Activated naive CD4-positive, alpha-beta T cell treated with anti-CD3 and anti-CD28 coated beads, Interleukin-2, amount 50 U/mL, for 24 hours (primary cell): ENCODE measurements around the gene KPTN.

ENCODE experiments used
- H3K27ac Mint-ChIP-seq: one replicate; pipeline ENCODE4 v1.8.0; 2021; ENCODE audit warnings: mild to moderate bottlenecking, mixed read lengths
- H3K27me3 Mint-ChIP-seq: one replicate; pipeline ENCODE4 v1.8.0; 2021; ENCODE audit warnings: mixed read lengths
- H3K36me3 Mint-ChIP-seq: one replicate; pipeline ENCODE4 v1.8.0; 2021; ENCODE audit warnings: mixed read lengths
- H3K4me1 Mint-ChIP-seq: one replicate; pipeline ENCODE4 v1.8.0; 2021; ENCODE audit warnings: mixed read lengths
- H3K4me3 Mint-ChIP-seq: one replicate; pipeline ENCODE4 v1.8.0; 2021; ENCODE audit warnings: mild to moderate bottlenecking, mixed read lengths
- H3K9me3 Mint-ChIP-seq: one replicate; pipeline ENCODE4 v1.8.0; 2021; ENCODE audit warnings: mixed read lengths

KPTN gene

GRCh38 chr19:47444388-47444821 lies 39.6 kb downstream of the KPTN start:
- peaks cover 25% of the 10 kb centered on the region for H3K27me3 Mint-ChIP-seq
- peak overlapping the region; percentile 79 for H3K4me3 Mint-ChIP-seq
- peaks cover 51% of the 10 kb centered on the region for H3K4me1 Mint-ChIP-seq
- H3K9me3 Mint-ChIP-seq, result no peaks in the 10 kb centered on the region
- peak overlapping the region; percentile 48 for H3K27ac Mint-ChIP-seq
- no peaks in the 10 kb centered on the region for H3K36me3 Mint-ChIP-seq

GRCh38 chr19:47443331-47443730 lies 40.7 kb downstream of the KPTN start:
- Mint-ChIP-seq H3K9me3 (no peaks in the 10 kb centered on the region), H3K27me3 (peaks cover 28% of the 10 kb centered on the region), H3K27ac (no peak overlapping the region), H3K4me3 (no peak overlapping the region), H3K4me1 (peaks cover 49% of the 10 kb centered on the region), H3K36me3 (no peaks in the 10 kb centered on the region)

GRCh38 chr19:47438793-47439220 lies 45.2 kb downstream of the KPTN start:
- Mint-ChIP-seq H3K4me1 (peaks cover 25% of the 10 kb centered on the region), H3K27me3 (peaks cover 23% of the 10 kb centered on the region), H3K36me3 (no peaks in the 10 kb centered on the region), H3K9me3 (no peaks in the 10 kb centered on the region), H3K27ac (no peak overlapping the region), H3K4me3 (no peak overlapping the region)

- Mint-ChIP-seq H3K27ac (no peak overlapping the region), H3K36me3 (no peaks in the 10 kb centered on the region), H3K27me3 (peaks cover 20% of the 10 kb centered on the region)
These were observed 46.5 kb downstream of the KPTN start for GRCh38 chr19:47437500-47437899.

GRCh38 chr19:47436712-47437401 lies 47.2 kb downstream of the KPTN start:
- no peak overlapping the region for H3K4me3 Mint-ChIP-seq
- H3K4me1 Mint-ChIP-seq, result peaks cover 19% of the 10 kb centered on the region

More at GRCh38 chr19:47437500-47437899, 46.5 kb downstream of the KPTN start:
- H3K4me3 Mint-ChIP-seq, result no peak overlapping the region
- no peaks in the 10 kb centered on the region for H3K9me3 Mint-ChIP-seq
- peaks cover 19% of the 10 kb centered on the region for H3K4me1 Mint-ChIP-seq

GRCh38 chr19:47435883-47436417 lies 48.1 kb downstream of the KPTN start:
- Mint-ChIP-seq H3K36me3 (no peaks in the 10 kb centered on the region), H3K4me1 (peaks cover 19% of the 10 kb centered on the region), H3K27me3 (peaks cover 17% of the 10 kb centered on the region), H3K4me3 (no peak overlapping the region), H3K27ac (peak overlapping the region; percentile 54), H3K9me3 (no peaks in the 10 kb centered on the region)

More at GRCh38 chr19:47436712-47437401, 47.2 kb downstream of the KPTN start:
- Mint-ChIP-seq H3K27ac (peak overlapping the region; percentile 79), H3K9me3 (no peaks in the 10 kb centered on the region), H3K27me3 (peaks cover 17% of the 10 kb centered on the region), H3K36me3 (no peaks in the 10 kb centered on the region)

GRCh38 chr19:47435196-47435595 lies 48.8 kb downstream of the KPTN start:
- no peaks in the 10 kb centered on the region for H3K9me3 Mint-ChIP-seq
- peaks cover 16% of the 10 kb centered on the region for H3K27me3 Mint-ChIP-seq
- no peaks in the 10 kb centered on the region for H3K36me3 Mint-ChIP-seq
- H3K27ac Mint-ChIP-seq, result no peak overlapping the region
- peak overlapping the region; percentile 68 for H3K4me3 Mint-ChIP-seq
- peaks cover 20% of the 10 kb centered on the region for H3K4me1 Mint-ChIP-seq

GRCh38 chr19:47434088-47434487 lies 49.9 kb downstream of the KPTN start:
- Mint-ChIP-seq H3K4me1 (peaks cover 27% of the 10 kb centered on the region), H3K27me3 (peaks cover 13% of the 10 kb centered on the region), H3K36me3 (no peaks in the 10 kb centered on the region), H3K27ac (no peak overlapping the region), H3K9me3 (no peaks in the 10 kb centered on the region), H3K4me3 (no peak overlapping the region)

GRCh38 chr19:47433121-47433520 lies 50.9 kb downstream of the KPTN start:
- peaks cover 11% of the 10 kb centered on the region for H3K27me3 Mint-ChIP-seq
- H3K27ac Mint-ChIP-seq, result no peak overlapping the region
- H3K36me3 Mint-ChIP-seq, result no peaks in the 10 kb centered on the region
- H3K4me3 Mint-ChIP-seq, result no peak overlapping the region
- no peaks in the 10 kb centered on the region for H3K9me3 Mint-ChIP-seq
- peaks cover 27% of the 10 kb centered on the region for H3K4me1 Mint-ChIP-seq

GRCh38 chr19:47432499-47432898 lies 51.5 kb downstream of the KPTN start:
- H3K9me3 Mint-ChIP-seq, result no peaks in the 10 kb centered on the region
- peaks cover 27% of the 10 kb centered on the region for H3K4me1 Mint-ChIP-seq
- no peaks in the 10 kb centered on the region for H3K36me3 Mint-ChIP-seq
- no peak overlapping the region for H3K4me3 Mint-ChIP-seq
- no peak overlapping the region for H3K27ac Mint-ChIP-seq
- H3K27me3 Mint-ChIP-seq, result peaks cover 11% of the 10 kb centered on the region

GRCh38 chr19:47432091-47432490 lies 51.9 kb downstream of the KPTN start:
- peaks cover 23% of the 10 kb centered on the region for H3K4me1 Mint-ChIP-seq
- peak overlapping the region; percentile 23 for H3K27ac Mint-ChIP-seq
- no peaks in the 10 kb centered on the region for H3K9me3 Mint-ChIP-seq
- H3K27me3 Mint-ChIP-seq, result peaks cover 9% of the 10 kb centered on the region
- H3K4me3 Mint-ChIP-seq, result no peak overlapping the region
- no peaks in the 10 kb centered on the region for H3K36me3 Mint-ChIP-seq

- peak overlapping the region; percentile 39 for H3K4me3 Mint-ChIP-seq
- peaks cover 14% of the 10 kb centered on the region for H3K4me1 Mint-ChIP-seq
- H3K27me3 Mint-ChIP-seq, result peaks cover 10% of the 10 kb centered on the region
- H3K9me3 Mint-ChIP-seq, result no peaks in the 10 kb centered on the region
- no peaks in the 10 kb centered on the region for H3K36me3 Mint-ChIP-seq
- H3K27ac Mint-ChIP-seq, result no peak overlapping the region
These were observed 53.8 kb downstream of the KPTN start for GRCh38 chr19:47430041-47430802.

- no peaks in the 10 kb centered on the region for H3K9me3 Mint-ChIP-seq
- H3K4me1 Mint-ChIP-seq, result peaks cover 12% of the 10 kb centered on the region
- H3K4me3 Mint-ChIP-seq, result peak overlapping the region; percentile 39
- peaks cover 11% of the 10 kb centered on the region for H3K27me3 Mint-ChIP-seq
- H3K36me3 Mint-ChIP-seq, result no peaks in the 10 kb centered on the region
- H3K27ac Mint-ChIP-seq, result no peak overlapping the region
These were observed 54.8 kb downstream of the KPTN start for GRCh38 chr19:47429140-47429793.

- H3K4me3 Mint-ChIP-seq, result no peak overlapping the region
- H3K27me3 Mint-ChIP-seq, result peaks cover 16% of the 10 kb centered on the region
- H3K9me3 Mint-ChIP-seq, result no peaks in the 10 kb centered on the region
- peaks cover 14% of the 10 kb centered on the region for H3K4me1 Mint-ChIP-seq
- H3K27ac Mint-ChIP-seq, result no peak overlapping the region
- no peaks in the 10 kb centered on the region for H3K36me3 Mint-ChIP-seq
These were observed 55.7 kb downstream of the KPTN start for GRCh38 chr19:47428177-47428894.
